PC-3 (cell line): ENCODE results near the gene MSI1.

Experiments used
- EZH2 ChIP-seq: fragments of 300-600 bp; sonication (generic); IDR thresholded peaks from one replicate; pipeline ENCODE4 v1.6.1; 2017; ENCODE audit warnings: antibody characterized with exemption, mild to moderate bottlenecking, low read length; ENCODE audit not compliant: unreplicated experiment
- TF ChIP-seq, protein P1 (sequence below): fragments of 300-600 bp; sonication (generic); conservative IDR thresholded peaks from 2 replicates; pipeline ENCODE4 v1.5.1; 2017; ENCODE audit warnings: antibody characterized with exemption, low read depth, mild to moderate bottlenecking, low read length

DNA sequence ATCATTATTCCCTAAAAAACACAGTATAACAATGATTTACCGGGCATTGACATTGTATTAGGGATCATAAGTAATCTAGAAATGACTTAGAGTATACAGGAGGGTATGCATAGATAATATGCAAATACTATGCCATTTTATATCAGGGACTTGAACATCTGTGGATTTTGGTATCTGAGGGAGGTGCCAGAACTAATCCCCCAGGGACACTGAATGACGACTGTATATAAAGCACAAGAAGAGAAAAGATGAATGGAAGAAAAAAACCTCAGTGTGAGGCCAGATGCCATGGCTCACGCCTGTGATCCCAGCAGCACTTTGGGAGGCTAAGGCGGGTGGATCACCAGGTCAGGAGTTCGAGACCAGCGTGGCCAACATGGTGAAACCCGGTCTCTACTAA is 43.5 kb upstream of the MSI1 start:
- TF ChIP-seq, protein P1, sequence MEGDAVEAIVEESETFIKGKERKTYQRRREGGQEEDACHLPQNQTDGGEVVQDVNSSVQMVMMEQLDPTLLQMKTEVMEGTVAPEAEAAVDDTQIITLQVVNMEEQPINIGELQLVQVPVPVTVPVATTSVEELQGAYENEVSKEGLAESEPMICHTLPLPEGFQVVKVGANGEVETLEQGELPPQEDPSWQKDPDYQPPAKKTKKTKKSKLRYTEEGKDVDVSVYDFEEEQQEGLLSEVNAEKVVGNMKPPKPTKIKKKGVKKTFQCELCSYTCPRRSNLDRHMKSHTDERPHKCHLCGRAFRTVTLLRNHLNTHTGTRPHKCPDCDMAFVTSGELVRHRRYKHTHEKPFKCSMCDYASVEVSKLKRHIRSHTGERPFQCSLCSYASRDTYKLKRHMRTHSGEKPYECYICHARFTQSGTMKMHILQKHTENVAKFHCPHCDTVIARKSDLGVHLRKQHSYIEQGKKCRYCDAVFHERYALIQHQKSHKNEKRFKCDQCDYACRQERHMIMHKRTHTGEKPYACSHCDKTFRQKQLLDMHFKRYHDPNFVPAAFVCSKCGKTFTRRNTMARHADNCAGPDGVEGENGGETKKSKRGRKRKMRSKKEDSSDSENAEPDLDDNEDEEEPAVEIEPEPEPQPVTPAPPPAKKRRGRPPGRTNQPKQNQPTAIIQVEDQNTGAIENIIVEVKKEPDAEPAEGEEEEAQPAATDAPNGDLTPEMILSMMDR, result no peak
- no peak for TF ChIP-seq EZH2
